ENCODE data around the gene HEPH.

DNA sequence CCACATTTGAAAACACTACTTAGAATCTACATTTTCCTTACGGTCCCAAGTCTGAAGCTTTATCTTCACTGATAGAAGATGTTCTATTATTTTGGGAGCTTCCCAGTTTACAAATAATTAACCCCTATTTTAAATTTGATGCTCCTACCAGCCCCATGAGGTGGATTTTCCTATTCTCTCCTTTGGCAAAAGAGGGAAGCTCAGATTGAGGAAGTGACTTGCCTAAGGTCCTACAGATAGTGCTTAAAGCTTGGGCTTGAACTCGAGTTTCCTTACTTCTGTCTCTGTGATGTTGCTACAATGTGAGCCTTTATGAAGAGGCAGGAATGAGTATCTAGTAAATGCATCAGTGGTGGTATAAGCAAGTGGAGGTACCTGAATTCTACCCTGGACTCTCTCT lies 27.5 kb downstream of the HEPH start:
- no peak for TF ChIP-seq POLR2A (IDR thresholded peaks at IDR 0.05; ENCODE audit: low read length)
- TF ChIP-seq GATA1 (IDR thresholded peaks at IDR 0.05; ENCODE audit: low read depth, low read length): no peak
